GM12878 (cell line): ENCODE results near the gene AAR2. TPM values are rescaled to one million over a fixed set of nuclear protein-coding genes. Genes with fewer than 3 reads are reported as not detected.

Experiments
- ATAC-seq: fragments of 200-7000 bp; cut with Tn5 transposase; 3 replicates; pipeline ENCODE4 v1.9.1; 2020; ENCODE audit warnings: mild to moderate bottlenecking, moderate library complexity
- BruUV-seq: library from RNA; stranded (reverse); fragments of 400-500 nt; replicated peaks from 2 replicates; lab custom pipeline; 2021; lab: Mats Ljungman, UMichigan
- CTCF ChIA-PET: fragments of 300-600 bp; sonication (Branson Sonifier 250); formaldehyde crosslinking; extraction: SDS; loops from one replicate; lab custom pipeline; 2021; ENCODE audit warnings: inconsistent platforms; lab: Yijun Ruan, JAX
- POLR2A ChIA-PET: fragments of 350-600 bp; formaldehyde crosslinking; extraction: SDS; loops from one replicate; lab custom pipeline; 2021; ENCODE audit warnings: inconsistent platforms; lab: Charles Lee
- RAD21 ChIA-PET: fragments of 300-600 bp; sonication (Branson Sonifier 250); formaldehyde crosslinking; loops from one replicate; lab custom pipeline; 2023; ENCODE audit warnings: antibody characterized with exemption; ENCODE audit not compliant: unreplicated experiment; lab: Charles Lee
- SMC1A ChIA-PET: fragments of 300-600 bp; sonication (Branson Sonifier 250); formaldehyde crosslinking; loops from one replicate; lab custom pipeline; 2023; ENCODE audit not compliant: unreplicated experiment, uncharacterized antibody; lab: Charles Lee
- DNase-seq: peaks from one replicate; pipeline ENCODE4 v3.0.0-alpha.2; 2011; ENCODE audit warnings: low read depth, low spot score
- FAIRE-seq: peaks from 3 replicates; lab custom pipeline; 2011; peaks lifted over from hg19 to GRCh38; lab: Jason Lieb, UNC
- H2AFZ ChIP-seq: 2 replicates; pipeline ENCODE4 v1.6.0; 2011; ENCODE audit warnings: low read depth, low read length, control low read depth; ENCODE audit not compliant: control insufficient read depth
- H3K27ac ChIP-seq: 2 replicates; pipeline ENCODE4 v1.5.1; 2011; ENCODE audit warnings: control low read depth; ENCODE audit not compliant: control insufficient read depth, insufficient read depth
- H3K27me3 ChIP-seq, 2 experiments: replicated peaks in 1 of 2; 2 replicates each; pipeline versions ENCODE4 v1.6.0 to v1.6.1; 2011; ENCODE audit warnings: low read length in 1 of 2; ENCODE audit not compliant: control insufficient read depth in 2 of 2, insufficient read depth in 2 of 2
- H3K36me3 ChIP-seq, 2 experiments: 2 replicates each; pipeline ENCODE4 v1.5.1; 2011; ENCODE audit warnings: low read length in 1 of 2; ENCODE audit not compliant: control insufficient read depth in 2 of 2, insufficient read depth in 2 of 2
- H3K4me1 ChIP-seq: 2 replicates; pipeline ENCODE4 v1.6.1; 2011; ENCODE audit warnings: mild to moderate bottlenecking, low read length, moderate library complexity, mixed read lengths; ENCODE audit not compliant: control insufficient read depth, insufficient read depth
- H3K4me2 ChIP-seq: 2 replicates; pipeline ENCODE4 v1.6.0; 2011; ENCODE audit warnings: control low read depth; ENCODE audit not compliant: control insufficient read depth, insufficient read depth
- H3K4me3 ChIP-seq: fragments of 200-600 bp; sonication (generic); 2 replicates; pipeline ENCODE4 v1.5.1; 2016
- H3K79me2 ChIP-seq: 2 replicates; pipeline ENCODE4 v1.6.0; 2011; ENCODE audit warnings: low read length; ENCODE audit not compliant: control insufficient read depth, insufficient read depth
- H3K9ac ChIP-seq: 2 replicates; pipeline ENCODE4 v1.8.0; 2011; ENCODE audit warnings: low read length, control low read depth, mixed read lengths; ENCODE audit not compliant: control insufficient read depth, insufficient read depth
- H3K9me3 ChIP-seq: replicated peaks from 3 replicates; pipeline ENCODE4 v1.5.1; 2011; ENCODE audit warnings: mild to moderate bottlenecking, low read length; ENCODE audit not compliant: control insufficient read depth, insufficient read depth
- H4K20me1 ChIP-seq: 2 replicates; pipeline ENCODE4 v1.6.0; 2011; ENCODE audit not compliant: control insufficient read depth, insufficient read depth
- MEF2A ChIP-seq: IDR thresholded peaks from 2 replicates; pipeline ENCODE4 v1.6.1; 2011; ENCODE audit warnings: low read depth, mild to moderate bottlenecking, low read length, moderate library complexity; ENCODE audit not compliant: insufficient read depth
- SMARCA5 ChIP-seq: fragments of 450-650 bp; IDR thresholded peaks from 2 replicates; pipeline ENCODE4 v1.6.1; 2017; ENCODE audit warnings: mild to moderate bottlenecking
- SPI1 ChIP-seq: IDR thresholded peaks from 2 replicates; pipeline ENCODE4 v1.6.1; 2011; ENCODE audit warnings: low read depth, mild to moderate bottlenecking, low read length, moderate library complexity, borderline replicate concordance; ENCODE audit not compliant: insufficient read depth
- ZZZ3 ChIP-seq: IDR thresholded peaks from 2 replicates; pipeline ENCODE4 v1.6.1; 2011; ENCODE audit warnings: low read depth; ENCODE audit not compliant: control insufficient read depth, insufficient read length
- WGBS: methylation state at CpG from one replicate; pipeline ENCODE4 v1.1.6; 2016; ENCODE audit warnings: low lambda C conversion rate; ENCODE audit not compliant: insufficient replicate concordance, insufficient coverage; ENCODE audit errors: missing lambda C conversion rate; 5-methylcytosine and 5-hydroxymethylcytosine counted together
- in situ Hi-C: fragments of 300-500 bp; cut with MboI; formaldehyde crosslinking; loops from 9 replicates; pipeline ENCODE4 v1.14.3; 2018; ENCODE audit warnings: mixed read lengths
- intact Hi-C: fragments of 100-400 bp; cut with micrococcal nuclease; formaldehyde crosslinking; loops from one replicate; pipeline ENCODE4 v1.14.2; 2022; ENCODE audit not compliant: unreplicated experiment
- polyA plus RNA-seq, 11 experiments: library from polyadenylated mRNA; depleted of rRNA in 4 of 11; unstranded in 6 of 11; stranded (reverse) in 5 of 11; fragments of >200 nt; fragmentation: Nextera tagmentation in 4 of 11; fragmentation: Illumina TruSeq in 1 of 11; extraction: Ambion mirVana in 4 of 11; extraction: Trizol in 1 of 11; gene quantifications; 1 replicate in 1 of 11; 2 replicates in 10 of 11; pipeline versions ENCODE4 v1.2.1 to v1.2.3, GENCODE V29; 2011 to 2016; ENCODE audit warnings: inconsistent platforms in 2 of 11, missing spikeins in 2 of 11, low read depth in 1 of 11
- total RNA-seq, 4 experiments: library from RNA; depleted of rRNA in 3 of 4; stranded (reverse); fragments of >200 nt in 3 of 4; fragmentation: Illumina TruSeq in 1 of 4; extraction: Trizol in 1 of 4; gene quantifications; 2 replicates each; pipeline versions ENCODE4 v1.2.1 to v1.2.3, GENCODE V29; 2013 to 2021
- TF ChIP-seq, protein P1 (sequence below): fragments of 450-650 bp; IDR thresholded peaks from 2 replicates; pipeline ENCODE4 v1.6.1; 2017; ENCODE audit warnings: borderline replicate concordance
- TF ChIP-seq, protein P2 (sequence below), 3 experiments: IDR thresholded peaks in 2 of 3; conservative IDR thresholded peaks in 1 of 3; 2 replicates each; pipeline ENCODE4 v1.5.1; 2011; ENCODE audit warnings: low read depth in 3 of 3, low read length in 3 of 3, mild to moderate bottlenecking in 3 of 3, control low read depth in 2 of 3, moderate library complexity in 2 of 3, inconsistent platforms in 1 of 3, mixed read lengths in 1 of 3; ENCODE audit not compliant: control insufficient read depth in 2 of 3, insufficient read depth in 1 of 3; ENCODE audit errors: extremely low read depth in 1 of 3

AAR2 gene
- total and polyA plus RNA-seq, 10 of the 15 experiments (the other 5 are each of a cell fraction or from before 2014, with no cell fraction given) = 6.5 to 41.7 (median 30.3) TPM

DNA sequence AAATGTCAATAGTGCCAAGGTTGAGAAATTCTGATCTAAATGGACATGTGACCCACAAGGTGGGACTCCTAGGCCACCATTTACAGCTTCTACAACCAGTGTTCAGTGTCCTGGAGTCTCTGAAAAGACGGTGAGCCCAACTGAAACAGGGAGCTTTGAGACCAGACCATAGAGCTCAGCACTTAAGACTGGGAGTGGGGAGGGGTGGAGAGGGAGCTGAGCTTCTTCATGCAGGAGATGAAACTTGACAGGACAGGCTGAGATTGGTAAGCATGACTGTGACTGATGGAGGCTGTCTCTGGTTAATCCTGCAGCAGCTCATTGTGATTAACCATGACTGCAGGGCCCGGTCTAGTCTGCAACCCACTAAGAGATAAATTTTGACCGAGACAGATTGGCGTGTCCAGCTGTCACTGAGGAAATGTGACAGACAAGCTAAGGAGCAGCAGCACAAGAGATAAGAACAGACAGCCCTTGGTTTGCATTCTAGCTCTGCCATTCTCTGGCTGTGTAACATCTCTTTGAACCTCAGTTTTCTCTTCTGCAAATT is 1.4 kb upstream of the AAR2 start:
- Histone ChIP-seq H2AFZ (peak overlapping the region; percentile 33; the same call in 1 of the 2 replicates), H3K9me3 (no peaks in the 10 kb centered on the region), H3K4me3 (no peak overlapping the region), H3K4me1 (no peaks in the 10 kb centered on the region), H3K9ac (no peak overlapping the region), H4K20me1 (no peaks in the 10 kb centered on the region), H3K79me2 (peaks cover 33% of the 10 kb centered on the region), H3K27me3 (no peaks in the 10 kb centered on the region), H3K4me2 (no peak overlapping the region), H3K36me3 (peaks cover 0 to 3% of the 10 kb centered on the region in 2 experiments; a peak in 3 of 4 replicates), H3K27ac (no peak overlapping the region)
- ATAC-seq = no peak
- 82% methylated on average over 4 of the region's 4 CpGs for WGBS
- POLR2A ChIA-PET = interaction anchor here (0.5 kb wide), 1 partner anchor 376 kb away, joined by 6 read pairs; no protein-coding TSS in a partner anchor
- intact Hi-C loops (no loop called here), in situ Hi-C loops (no loop called here)
- BruUV-seq = no TSS peak
- FAIRE-seq = no peak
- DNase-seq = no peak
- SMC1A ChIA-PET = interaction anchor here (1.3 kb wide), 1 partner anchor 15 kb away, joined by 3 read pairs; no protein-coding TSS in a partner anchor
- TF ChIP-seq SMARCA5 (no peak), ZZZ3 (no peak), MEF2A (no peak), SPI1 (no peak)
- TF ChIP-seq, protein P1, sequence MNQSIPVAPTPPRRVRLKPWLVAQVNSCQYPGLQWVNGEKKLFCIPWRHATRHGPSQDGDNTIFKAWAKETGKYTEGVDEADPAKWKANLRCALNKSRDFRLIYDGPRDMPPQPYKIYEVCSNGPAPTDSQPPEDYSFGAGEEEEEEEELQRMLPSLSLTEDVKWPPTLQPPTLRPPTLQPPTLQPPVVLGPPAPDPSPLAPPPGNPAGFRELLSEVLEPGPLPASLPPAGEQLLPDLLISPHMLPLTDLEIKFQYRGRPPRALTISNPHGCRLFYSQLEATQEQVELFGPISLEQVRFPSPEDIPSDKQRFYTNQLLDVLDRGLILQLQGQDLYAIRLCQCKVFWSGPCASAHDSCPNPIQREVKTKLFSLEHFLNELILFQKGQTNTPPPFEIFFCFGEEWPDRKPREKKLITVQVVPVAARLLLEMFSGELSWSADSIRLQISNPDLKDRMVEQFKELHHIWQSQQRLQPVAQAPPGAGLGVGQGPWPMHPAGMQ = no peak
- TF ChIP-seq, protein P2, sequence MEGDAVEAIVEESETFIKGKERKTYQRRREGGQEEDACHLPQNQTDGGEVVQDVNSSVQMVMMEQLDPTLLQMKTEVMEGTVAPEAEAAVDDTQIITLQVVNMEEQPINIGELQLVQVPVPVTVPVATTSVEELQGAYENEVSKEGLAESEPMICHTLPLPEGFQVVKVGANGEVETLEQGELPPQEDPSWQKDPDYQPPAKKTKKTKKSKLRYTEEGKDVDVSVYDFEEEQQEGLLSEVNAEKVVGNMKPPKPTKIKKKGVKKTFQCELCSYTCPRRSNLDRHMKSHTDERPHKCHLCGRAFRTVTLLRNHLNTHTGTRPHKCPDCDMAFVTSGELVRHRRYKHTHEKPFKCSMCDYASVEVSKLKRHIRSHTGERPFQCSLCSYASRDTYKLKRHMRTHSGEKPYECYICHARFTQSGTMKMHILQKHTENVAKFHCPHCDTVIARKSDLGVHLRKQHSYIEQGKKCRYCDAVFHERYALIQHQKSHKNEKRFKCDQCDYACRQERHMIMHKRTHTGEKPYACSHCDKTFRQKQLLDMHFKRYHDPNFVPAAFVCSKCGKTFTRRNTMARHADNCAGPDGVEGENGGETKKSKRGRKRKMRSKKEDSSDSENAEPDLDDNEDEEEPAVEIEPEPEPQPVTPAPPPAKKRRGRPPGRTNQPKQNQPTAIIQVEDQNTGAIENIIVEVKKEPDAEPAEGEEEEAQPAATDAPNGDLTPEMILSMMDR (IDR thresholded peaks at IDR 0.05 in 2 of 3, conservative IDR thresholded peaks at IDR 0.05 in 1 of 3; ENCODE audit: control insufficient read depth in 2 of 3, extremely low read depth in 1 of 3, insufficient read depth in 1 of 3, low read depth in 3 of 3, low read length in 3 of 3) = no peak
- RAD21 ChIA-PET = interaction anchor here (0.7 kb wide), 1 partner anchor 242 kb away, joined by 3 read pairs; no protein-coding TSS in a partner anchor
- CTCF ChIA-PET = interaction anchor here (0.9 kb wide), 1 partner anchor 205 kb away, joined by 3 read pairs; no protein-coding TSS in a partner anchor
